Epidermal melanocyte (primary cell): ENCODE measurements around the gene BAIAP3.

ENCODE experiments used
- DNase-seq: peaks from one replicate; pipeline ENCODE4 v3.0.0; 2011; ENCODE audit warnings: low spot score; ENCODE audit not compliant: insufficient read length

Gene BAIAP3

DNA sequence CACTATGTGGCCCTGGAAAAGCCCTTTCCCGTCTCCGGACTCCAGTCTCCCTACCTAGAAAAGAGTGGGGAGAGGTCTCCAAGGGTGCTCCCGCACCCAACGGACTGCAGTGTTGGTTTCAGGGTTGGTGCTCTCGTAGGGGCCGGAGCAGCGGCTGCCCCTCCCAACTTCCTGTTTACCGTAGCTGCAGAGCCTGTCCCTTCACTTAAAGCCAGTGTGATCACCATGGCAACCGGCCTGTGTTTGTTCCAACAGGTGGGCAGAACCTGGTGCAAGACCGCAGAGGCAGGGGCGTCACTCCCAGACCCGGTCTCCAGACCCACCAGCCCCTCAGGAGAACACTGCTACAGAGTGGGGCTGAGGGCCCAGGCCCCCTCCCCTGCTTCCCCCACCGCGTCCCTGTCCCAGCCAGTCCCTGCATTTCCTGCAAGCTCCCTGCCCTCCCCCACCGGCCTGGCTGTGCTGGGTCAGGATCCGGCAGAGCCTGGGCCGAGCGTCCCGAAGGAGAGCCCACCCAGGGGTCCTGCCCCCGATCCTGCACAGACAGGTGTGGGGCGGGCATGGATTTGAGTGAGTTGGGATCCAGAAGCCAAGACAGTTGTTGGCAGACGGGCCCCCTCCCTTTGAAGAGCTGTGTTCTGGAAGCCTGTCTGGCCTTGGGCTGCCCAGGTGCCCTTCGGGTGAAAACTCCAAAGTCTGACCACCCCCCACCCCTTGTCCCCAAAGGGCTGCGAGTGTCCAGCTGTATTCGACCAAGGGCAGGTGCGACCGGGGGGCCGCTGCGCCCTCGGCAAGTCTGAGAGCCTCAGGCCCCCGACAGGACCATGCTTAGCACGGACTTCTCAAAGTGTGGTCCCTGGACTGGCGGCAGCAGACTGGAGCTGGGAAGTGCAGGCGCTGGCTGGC, 1.5 kb upstream of the BAIAP3 start:
- peak; percentile 54 for DNase-seq

DNA sequence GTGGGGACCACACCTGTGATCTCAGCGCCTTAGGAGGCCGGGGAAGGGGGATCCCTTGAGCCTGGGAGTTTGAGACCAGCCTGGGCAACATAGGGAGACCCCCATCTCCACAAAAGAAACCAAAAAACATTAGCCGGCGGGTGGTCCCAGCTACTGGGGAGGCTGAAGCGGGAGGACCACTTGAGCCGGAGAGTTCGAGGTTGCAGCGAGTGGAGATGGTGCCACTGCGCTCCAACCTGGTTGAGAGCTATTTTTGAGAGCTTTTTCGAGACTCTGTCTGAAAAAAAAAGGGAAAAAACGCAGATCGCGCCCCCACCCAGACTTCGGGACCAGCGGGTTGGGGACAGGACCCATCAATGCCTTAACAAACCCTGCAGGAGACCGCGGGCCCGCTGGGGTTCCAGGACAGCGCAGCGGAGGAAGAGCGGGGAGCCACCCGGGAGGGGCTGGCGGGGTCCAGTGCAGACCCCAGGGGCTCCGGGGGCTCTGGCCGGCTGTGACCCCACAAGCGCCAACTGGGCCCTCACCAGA, 762 bp upstream of the BAIAP3 start:
- DNase-seq, result no peak

DNA sequence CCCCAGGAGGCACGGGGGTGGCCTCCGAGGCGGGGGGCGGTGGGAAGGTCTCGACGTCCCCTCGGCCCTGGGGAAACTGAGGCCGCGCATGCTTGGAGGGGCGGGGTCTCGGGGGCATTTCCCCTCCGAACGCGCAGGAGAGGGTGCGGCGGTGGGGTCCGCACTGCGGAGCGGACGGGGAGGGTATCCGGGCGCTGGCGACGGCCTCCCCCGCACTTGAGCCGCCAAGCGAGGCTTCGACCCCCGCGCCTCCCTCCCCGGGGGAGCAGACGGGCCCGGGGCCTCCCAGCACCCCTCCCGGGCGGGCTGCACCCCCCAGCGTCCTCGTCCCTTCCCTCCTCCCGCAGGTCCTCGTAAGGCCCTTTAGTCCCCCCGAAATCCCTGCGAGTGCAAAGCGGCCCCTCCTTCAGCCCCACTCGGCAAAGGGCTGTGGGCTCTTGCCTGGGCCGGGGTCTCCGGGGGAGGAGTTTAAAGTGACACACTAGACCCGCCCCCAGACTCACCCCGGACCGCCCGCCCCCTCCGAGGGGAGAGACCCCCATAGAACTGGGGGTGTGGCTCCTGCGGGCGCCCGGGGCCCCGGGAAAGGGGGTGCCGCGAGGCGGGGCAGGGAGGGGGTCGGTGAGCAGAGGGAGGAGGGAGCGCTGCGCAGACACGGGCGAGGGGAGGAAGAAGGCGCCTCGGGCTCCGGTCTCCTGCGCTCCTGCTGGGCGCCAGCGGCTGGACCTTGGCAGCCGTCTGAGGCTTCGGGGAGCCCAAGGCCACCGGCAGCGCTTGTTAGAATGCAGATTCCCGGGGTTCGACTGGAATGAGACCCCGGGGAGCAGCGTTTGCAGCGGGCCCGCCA, 632 bp downstream of the BAIAP3 start:
- DNase-seq, result no peak

DNA sequence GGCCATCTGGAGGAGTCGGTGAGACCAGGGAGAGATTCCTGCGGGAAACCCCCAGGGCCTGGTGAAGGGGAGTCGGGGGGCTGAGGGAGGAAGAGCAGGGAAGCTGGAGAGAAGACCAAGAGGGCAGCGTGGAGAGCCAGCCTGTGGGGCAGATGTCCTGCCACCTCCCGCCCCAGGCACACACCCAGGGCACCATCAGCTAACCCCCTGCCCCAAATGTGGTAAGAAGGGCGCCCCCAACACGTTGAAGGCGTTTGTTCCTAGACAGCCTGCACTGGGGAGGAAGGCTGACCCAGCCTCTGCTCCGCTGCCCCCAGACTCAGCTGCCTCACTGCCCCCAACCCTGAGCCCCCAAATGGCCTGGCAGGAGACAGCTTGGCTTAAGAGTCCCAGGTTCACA, 1.3 kb downstream of the BAIAP3 start:
- DNase-seq, result no peak

DNA sequence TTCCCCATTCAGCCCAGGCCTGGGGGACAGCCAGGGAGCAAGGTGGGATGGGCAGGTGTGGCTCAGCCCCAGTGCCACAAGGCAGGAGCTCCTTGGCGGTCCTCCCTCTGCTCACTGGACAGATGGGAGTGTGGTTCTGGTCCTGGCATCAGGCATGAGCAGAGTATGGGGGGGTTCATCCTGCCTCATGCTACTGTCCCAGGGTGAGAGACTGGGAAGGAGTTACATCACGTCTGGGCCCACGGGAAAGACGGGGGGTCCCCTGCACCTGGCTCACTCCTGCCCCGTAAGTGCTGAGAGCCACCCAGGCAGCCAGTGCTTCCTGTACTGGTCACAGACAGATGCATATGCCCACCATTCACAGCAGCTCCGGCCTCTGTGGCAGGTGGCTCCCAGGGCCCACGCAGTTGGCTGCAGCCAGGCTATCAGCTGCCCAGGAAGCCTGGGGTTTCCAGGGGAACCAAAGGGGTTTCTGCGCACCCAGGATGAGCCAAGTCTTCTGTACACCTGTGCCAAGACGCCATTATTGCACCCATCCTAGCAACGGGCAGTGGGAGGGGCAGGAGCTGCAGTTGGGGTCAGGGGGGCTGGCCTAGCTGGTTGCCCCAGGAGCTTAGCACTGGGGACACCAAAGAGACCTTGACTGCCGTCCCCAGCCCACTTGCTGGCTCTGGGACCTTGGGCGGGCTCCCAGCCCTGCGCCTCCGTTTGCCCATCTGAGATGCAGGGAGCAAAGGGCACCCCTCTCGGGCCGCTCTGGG, 1.9 kb downstream of the BAIAP3 start:
- no peak for DNase-seq

DNA sequence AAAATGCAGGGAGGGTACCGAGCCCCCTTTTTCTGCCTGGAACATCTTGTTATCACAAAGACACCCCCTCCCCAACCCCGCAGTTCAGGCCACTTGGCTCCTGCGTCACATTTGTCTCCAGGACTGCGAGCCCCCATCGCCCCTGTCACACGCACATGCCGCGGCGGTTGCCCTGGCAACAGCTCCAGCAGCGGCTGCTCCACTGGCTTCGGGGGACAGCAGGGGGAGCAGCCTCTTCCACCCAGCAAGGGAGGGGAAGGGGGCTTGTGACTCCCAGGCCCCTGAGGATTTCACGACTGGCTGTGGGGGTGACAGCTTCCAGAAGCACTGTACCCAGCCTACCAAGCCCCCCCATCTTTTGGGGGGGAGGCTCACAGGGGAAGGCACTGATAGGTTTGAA, 2.6 kb downstream of the BAIAP3 start:
- no peak for DNase-seq

DNA sequence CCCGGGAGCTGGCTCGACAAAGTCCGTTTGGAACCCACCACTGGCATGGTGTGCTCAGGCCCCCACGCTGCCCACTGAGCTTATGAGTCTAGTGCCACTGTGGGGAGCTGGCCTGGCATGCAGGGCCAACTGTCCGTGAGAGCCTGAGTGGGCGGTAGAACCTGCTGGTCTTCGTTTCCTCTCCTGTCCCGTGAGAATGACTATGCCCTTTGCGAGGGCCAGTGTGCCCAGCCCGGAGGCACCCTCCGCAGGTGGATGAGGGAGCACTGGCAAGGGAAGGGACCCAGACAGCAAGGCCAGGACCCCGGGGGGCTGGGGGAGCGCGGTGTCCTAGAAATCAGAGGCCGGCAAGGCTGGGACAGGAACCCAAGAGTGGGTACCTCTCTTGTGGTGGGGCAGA, 3.2 kb downstream of the BAIAP3 start:
- DNase-seq, result no peak

DNA sequence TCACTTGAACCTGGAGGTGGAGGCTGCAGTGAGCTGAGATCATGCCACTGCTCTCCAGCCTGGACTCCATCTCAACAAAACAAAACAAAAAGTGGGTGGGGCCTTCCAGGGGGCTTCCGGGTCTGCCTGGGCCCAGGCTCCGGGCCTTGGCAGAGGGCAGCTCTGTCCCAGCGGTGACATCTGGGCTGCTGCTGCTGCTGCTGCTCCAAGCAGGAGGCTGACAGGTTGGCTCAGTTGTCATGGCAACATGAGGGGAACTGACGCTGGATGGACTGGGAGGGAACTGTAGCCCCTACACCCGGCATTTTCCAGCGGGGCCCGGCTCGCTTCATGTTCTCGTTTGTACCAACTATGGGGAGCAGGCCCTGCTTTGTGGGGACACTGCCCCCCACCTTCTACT, 4.0 kb downstream of the BAIAP3 start:
- no peak for DNase-seq

DNA sequence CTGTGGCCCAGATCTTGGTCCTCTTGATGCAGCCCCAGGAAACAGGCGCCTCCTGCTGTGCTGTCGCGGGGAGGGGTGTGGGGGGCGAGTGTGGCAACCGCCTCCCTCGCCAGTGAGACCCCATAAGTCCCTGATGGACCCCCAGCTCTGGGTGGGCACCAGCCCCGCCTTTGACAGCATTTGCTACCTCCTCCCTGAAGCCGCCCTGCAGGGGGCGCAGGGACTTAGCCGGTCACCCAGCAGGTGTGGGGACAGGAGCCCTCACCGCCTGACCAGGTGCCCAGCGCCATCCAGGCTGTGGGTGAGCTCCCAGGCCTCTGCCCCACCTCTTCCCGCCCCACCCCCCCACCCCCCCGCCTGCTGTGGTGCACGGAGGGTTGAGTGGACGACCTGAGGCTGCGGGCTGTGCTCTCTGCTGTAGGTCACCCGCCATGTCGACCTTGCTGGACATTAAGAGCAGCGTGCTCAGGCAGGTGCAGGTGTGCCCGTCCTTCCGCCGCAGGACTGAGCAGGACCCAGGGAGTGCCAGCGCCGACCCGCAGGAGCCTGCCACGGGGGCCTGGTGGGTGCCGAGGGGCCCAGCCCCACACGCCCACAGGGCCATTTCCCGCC, 4.8 kb downstream of the BAIAP3 start:
- DNase-seq, result no peak

DNA sequence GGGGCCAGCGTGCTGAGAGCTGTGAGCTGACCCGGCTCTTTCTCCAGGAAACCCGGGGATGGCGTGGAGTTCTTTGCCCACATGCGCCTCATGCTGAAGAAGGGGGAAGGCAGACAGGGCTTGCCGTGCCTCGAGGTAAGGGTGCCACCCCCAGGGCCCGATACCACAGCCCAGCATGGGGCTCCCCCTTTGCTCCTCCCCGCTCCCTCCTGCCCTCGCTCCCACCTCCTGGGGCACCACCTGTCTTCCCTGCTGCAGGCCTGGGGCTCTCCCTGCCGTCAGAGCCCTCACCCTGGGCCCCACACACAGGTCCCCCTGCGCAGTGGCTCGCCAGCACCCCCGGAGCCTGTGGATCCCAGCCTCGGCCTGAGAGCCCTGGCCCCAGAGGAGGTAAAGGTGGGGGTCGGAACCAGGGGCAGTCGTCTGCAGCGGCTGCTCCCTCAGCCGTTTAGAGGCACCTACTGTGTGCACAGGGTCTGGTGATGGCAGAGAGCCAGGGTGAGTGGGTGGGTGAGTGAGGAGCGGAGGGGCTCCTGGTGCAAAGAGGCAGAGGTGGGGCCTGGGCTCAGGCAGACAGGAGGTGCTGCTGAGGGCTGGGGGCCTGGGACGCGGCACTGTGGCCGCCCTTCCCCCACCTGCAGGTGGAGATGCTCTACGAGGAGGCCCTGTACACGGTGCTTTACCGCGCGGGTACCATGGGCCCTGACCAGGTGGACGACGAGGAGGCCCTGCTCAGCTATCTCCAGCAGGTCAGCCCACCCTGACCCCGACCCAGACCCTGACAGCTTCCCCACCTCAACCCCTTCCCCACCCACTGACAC, 5.6 kb downstream of the BAIAP3 start:
- DNase-seq, result no peak

DNA sequence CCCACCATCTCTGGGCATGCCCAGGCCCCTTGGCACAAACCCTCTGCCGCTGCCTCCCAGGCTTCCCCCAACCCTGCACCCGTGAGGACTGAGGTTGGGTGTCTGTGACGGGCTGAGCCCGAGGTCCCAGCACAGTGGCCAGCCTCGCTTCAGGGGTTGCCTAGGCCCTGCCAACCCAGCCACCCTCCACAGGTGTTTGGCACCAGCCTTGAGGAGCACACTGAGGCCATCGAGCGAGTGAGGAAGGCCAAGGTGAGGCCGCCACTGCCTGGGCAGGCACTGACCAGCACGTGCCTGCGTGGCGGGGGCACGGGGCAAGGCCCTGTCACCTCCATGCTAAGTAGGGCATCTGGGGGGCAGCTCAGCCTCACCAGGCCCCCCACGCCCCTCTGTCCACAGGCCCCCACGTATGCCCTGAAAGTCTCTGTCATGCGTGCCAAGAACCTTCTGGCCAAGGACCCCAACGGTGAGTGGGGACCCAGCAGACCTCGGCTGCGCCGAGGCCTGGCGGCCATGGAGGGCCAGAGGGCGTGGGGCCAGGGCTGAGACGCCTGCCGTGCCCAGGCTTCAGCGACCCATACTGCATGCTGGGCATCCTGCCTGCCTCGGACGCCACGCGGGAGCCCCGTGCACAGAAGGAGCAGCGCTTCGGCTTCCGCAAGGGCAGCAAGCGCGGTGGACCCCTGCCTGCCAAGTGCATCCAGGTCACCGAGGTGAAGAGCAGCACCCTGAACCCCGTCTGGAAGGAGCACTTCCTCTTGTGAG, 7.5 kb downstream of the BAIAP3 start:
- no peak for DNase-seq

DNA sequence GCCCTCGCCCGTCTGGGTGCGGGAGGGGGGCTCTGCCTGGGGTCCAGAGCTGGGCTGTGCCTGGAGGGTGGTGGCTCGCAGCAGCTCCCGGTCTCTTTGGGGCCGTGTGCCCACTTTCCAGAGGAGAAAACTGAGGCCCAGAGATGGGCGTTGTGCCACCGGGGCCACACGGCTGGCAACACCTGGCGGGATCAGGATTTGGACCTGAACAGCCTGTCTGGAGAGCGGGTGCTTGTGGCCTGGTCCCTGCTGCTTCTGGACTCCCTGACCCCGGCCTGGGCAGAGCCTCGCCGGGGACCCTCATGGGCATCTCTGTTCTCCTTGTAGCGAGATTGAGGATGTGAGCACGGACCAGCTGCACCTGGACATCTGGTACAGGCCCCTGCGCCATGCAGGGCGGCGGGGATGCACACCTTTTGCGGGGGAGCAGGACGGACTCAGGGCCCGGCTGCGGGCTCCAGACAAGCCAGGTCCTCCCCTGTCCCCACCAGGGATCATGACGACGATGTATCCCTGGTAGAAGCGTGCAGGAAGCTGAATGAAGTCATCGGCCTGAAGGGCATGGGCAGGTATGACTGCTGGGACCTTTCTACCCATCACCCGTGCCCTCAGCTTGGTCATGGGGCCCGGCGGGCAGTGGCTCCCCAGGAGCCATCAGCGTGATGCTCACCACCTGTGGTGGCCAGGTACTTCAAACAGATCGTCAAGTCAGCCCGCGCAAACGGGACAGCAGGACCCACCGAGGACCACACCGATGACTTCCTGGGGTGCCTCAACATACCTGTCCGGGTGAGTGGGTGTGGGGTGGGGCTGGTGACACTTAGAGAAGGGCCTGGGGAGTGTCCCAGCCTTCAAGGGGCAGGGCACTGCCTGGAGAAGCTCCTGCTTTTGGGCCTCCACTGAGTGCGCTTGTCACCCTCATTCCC, 8.3 kb downstream of the BAIAP3 start:
- DNase-seq, result no peak

DNA sequence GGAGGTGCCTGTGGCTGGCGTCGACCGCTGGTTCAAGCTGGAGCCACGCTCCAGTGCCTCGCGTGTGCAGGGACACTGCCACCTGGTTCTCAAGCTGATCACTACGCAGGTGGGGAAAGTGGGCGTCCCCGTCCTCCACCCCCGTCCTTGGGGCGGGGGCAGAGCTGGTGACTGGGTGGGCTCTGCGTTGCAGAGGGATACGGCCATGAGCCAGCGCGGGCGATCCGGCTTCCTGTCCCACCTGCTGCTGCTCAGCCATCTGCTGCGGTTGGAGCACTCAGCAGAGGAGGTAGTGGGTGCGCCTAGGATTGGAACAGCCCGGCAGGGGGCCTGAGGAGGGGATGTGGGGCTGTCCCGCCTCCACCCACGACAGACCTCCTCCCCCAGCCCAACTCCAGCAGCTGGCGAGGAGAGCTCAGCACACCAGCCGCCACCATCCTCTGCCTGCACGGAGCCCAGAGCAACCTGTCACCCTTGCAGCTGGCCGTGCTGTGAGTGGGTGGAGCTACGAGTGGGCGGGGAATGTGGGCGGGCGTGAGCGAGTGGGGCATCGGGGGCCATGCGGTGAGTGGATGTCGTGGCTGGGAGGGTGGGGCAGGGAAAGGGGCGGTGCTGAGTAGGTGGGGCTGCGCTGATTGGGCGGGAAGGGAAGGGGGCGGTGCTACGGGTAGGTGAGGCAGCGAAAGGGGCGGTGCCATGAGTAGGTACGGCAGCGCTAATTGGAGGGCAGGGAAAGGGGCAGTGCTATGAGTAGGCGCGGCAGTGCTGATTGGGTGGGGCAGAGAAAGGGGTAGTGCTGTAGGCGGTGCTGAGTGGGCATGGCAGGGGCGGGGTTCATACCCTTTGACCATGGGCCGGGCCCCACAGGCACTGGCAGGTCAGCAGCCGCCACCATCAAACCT, 9.3 kb downstream of the BAIAP3 start:
- DNase-seq, result peak; percentile 87

DNA sequence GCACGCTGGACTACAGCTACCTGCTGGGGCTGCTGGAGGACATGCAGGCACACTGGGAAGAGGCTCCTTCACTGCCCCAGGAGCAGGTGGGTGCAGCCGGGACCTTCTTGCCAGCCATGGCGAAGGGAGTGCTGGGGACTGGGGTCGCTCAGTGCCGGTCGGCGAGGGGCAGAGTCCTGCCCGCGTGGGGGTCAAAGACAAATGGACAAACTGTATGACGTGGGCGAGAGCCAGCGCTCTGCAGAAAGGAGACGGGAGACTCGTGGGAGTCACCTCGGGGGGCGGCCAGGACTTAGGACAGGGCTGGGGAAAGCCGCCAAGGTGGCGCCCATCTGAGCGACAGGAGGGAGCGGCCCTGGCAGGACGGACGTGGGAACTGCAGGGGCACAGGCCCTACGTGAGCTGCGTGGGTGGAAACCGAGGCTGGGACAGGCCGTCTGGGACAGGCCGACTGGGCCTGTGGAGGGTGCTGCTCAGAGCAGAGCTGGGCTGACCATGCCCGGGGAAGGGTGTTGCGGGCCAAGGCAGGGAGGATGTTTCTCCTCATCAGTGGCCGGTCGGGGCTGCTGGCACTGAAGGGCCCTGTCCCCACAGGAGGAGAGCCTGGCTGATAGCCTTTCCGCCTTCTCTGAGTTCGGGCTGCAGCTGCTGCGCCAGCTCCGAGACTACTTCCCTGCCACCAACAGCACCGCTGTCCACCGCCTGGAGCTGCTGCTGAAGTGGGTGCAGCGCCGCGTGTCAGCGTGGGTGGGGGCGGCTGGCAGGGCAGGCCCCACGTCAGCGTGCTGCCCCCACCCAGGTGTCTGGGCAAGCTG, 10.2 kb downstream of the BAIAP3 start:
- DNase-seq, result no peak

DNA sequence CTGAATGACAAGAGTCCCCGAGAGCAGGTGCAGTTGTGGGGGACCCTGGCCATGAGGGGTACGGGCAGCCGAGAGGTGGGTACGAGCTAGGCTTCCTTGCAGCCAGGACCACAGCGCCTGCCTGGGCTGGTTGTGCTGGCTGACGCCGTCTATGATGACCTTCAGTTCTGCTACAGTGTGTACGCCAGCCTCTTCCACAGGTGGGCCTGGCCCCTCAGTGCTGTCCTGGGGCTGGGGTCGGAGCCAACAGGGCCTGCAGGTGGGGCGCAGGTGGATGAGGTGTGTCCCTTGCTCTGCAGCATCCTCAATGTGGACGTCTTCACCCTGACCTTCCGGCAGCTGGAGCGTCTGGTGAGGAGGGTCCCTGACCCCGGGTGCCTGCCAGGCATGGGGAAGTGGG, 11.1 kb downstream of the BAIAP3 start:
- no peak for DNase-seq

DNA sequence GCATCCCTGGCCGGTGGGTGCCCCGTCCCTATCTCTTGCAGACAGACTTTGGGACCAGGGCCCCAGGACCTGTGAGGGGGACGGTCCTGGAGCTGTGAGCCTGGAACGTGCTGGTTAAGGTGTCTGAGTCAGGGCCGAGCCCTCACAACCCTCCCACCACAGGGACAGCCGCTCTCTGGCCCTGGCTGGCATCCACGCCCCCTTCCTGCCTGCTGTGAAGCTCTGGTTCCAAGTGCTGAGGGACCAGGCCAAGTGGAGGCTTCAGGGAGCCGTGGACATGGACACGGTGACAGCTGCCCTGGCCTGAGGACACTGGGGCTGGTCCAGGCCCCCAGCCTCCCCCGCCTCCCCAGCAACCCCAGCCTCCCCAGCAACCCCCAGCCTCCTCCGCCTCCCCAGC, 11.6 kb downstream of the BAIAP3 start:
- no peak for DNase-seq
